Common myeloid progenitor, CD34-positive (primary cell): ENCODE results near the gene CSMD2.
A peak's percentile ranks its signal among the peaks of the same experiment; 100 is the strongest.

Experiments
- CTCF ChIA-PET: fragments of 350-600 bp; sonication (Branson Sonifier 250); formaldehyde crosslinking; loops from one replicate; lab custom pipeline; 2021; ENCODE audit warnings: antibody characterized with exemption; lab: Charles Lee
- POLR2A ChIA-PET: fragments of 350-600 bp; sonication (Branson Sonifier 250); formaldehyde crosslinking; loops from one replicate; lab custom pipeline; 2021; ENCODE audit warnings: antibody characterized with exemption; lab: Charles Lee
- DNase-seq, 3 donors: peaks; one replicate each; pipeline versions ENCODE4 v3.0.0 to v3.0.0-alpha.2; 2013
- H3K27ac ChIP-seq, 2 experiments: 1 replicate in 1 of 2; 2 replicates in 1 of 2; pipeline ENCODE4 v1.7.0; 2013; ENCODE audit warnings: inconsistent platforms in 2 of 2, low read length in 2 of 2, mild to moderate bottlenecking in 2 of 2, low read depth in 1 of 2, moderate library complexity in 1 of 2; ENCODE audit not compliant: severe bottlenecking in 2 of 2, insufficient read depth in 1 of 2, poor library complexity in 1 of 2
- H3K27me3 ChIP-seq, 5 experiments: replicated peaks in 2 of 5; 1 replicate in 3 of 5; 2 replicates in 2 of 5; pipeline versions ENCODE4 v1.6.1 to v1.7.0; 2013; ENCODE audit warnings: low read length in 4 of 5, mild to moderate bottlenecking in 2 of 5, moderate library complexity in 2 of 5, inconsistent platforms in 1 of 5; ENCODE audit not compliant: insufficient read depth in 5 of 5, control insufficient read depth in 4 of 5
- H3K36me3 ChIP-seq, 4 experiments: 1 replicate in 2 of 4; 2 replicates in 2 of 4; pipeline versions ENCODE4 v1.6.1 to v1.7.0; 2013; ENCODE audit warnings: low read length in 3 of 4, control low read depth in 1 of 4, mild to moderate bottlenecking in 1 of 4; ENCODE audit not compliant: control insufficient read depth in 4 of 4, insufficient read depth in 4 of 4
- H3K4me1 ChIP-seq, 4 experiments: 1 replicate in 3 of 4; 2 replicates in 1 of 4; pipeline versions ENCODE4 v1.6.1 to v1.7.1; 2013; ENCODE audit warnings: low read length in 3 of 4, mild to moderate bottlenecking in 3 of 4, control low read depth in 1 of 4, inconsistent platforms in 1 of 4, moderate library complexity in 1 of 4; ENCODE audit not compliant: control insufficient read depth in 4 of 4, insufficient read depth in 4 of 4; ENCODE audit errors: control extremely low read depth in 1 of 4
- H3K4me3 ChIP-seq, 7 experiments: 1 replicate in 4 of 7; 2 replicates in 3 of 7; pipeline versions ENCODE4 v1.5.1 to v1.7.0; 2013; ENCODE audit warnings: mild to moderate bottlenecking in 7 of 7, low read length in 6 of 7, moderate library complexity in 6 of 7, inconsistent platforms in 2 of 7, low read depth in 2 of 7, control low read depth in 1 of 7; ENCODE audit not compliant: insufficient read depth in 4 of 7, control insufficient read depth in 1 of 7; ENCODE audit errors: extremely low read depth in 1 of 7
- H3K9me3 ChIP-seq, 5 experiments: 1 replicate in 4 of 5; 2 replicates in 1 of 5; pipeline versions ENCODE4 v1.6.1 to v1.7.1; 2013; ENCODE audit warnings: low read length in 4 of 5, mild to moderate bottlenecking in 2 of 5, inconsistent platforms in 1 of 5, low read depth in 1 of 5, moderate library complexity in 1 of 5; ENCODE audit not compliant: control insufficient read depth in 4 of 5, insufficient read depth in 2 of 5; ENCODE audit errors: control extremely low read depth in 1 of 5
- WGBS: methylation state at CpG from one replicate; pipeline ENCODE4 v1.1.5; 2013; ENCODE audit not compliant: insufficient coverage; 5-methylcytosine and 5-hydroxymethylcytosine counted together

The CSMD2 gene

GRCh38 chr1:33637846-33638440 lies 527.1 kb downstream of the CSMD2 start:
- ChIA-PET POLR2A (no interaction called here), CTCF (interaction anchor here (0.6 to 1.0 kb wide), 2 partner anchors 1104 to 1109 kb away, joined by 5 read pairs; no protein-coding TSS in a partner anchor)
- 100% methylated on average over 7 of the region's 7 CpGs for WGBS
- Histone ChIP-seq H3K9me3 (no peaks in the 10 kb centered on the region), H3K27ac (no peak overlapping the region), H3K4me1 (peaks cover 0 to 3% (median 0%) of the 10 kb centered on the region in 4 experiments), H3K36me3 (no peaks in the 10 kb centered on the region), H3K27me3 (peaks cover 0 to 26% (median 13%) of the 10 kb centered on the region in 5 experiments), H3K4me3 (no peak overlapping the region)
- DNase-seq = no peak

GRCh38 chr1:33636209-33636608 lies 528.8 kb downstream of the CSMD2 start:
- DNase-seq = no peak
- H3K4me1 ChIP-seq = peaks cover 0 to 3% (median 0%) of the 10 kb centered on the region in 4 experiments
- 97% methylated on average over 13 of the region's 14 CpGs for WGBS
- H3K27me3 ChIP-seq = peaks cover 0 to 22% (median 12%) of the 10 kb centered on the region in 5 experiments
- H3K27ac ChIP-seq = no peak overlapping the region
- H3K9me3 ChIP-seq = no peaks in the 10 kb centered on the region
- ChIA-PET CTCF (interaction anchor here (1.3 kb wide), 1 partner anchor 22 kb away, joined by 3 read pairs; no protein-coding TSS in a partner anchor), POLR2A (no interaction called here)
- no peaks in the 10 kb centered on the region for H3K36me3 ChIP-seq
- no peak overlapping the region for H3K4me3 ChIP-seq

- whole genome bisulfite sequencing = 85% methylated on average over 7 of the region's 7 CpGs
- no peak for DNase-seq
- peaks cover 0 to 3% (median 0%) of the 10 kb centered on the region in 4 experiments for H3K4me1 ChIP-seq
- no peaks in the 10 kb centered on the region for H3K9me3 ChIP-seq
- POLR2A ChIA-PET = no interaction called here
- peaks cover 0 to 22% (median 12%) of the 10 kb centered on the region in 5 experiments for H3K27me3 ChIP-seq
- CTCF ChIA-PET = interaction anchor here (1.2 to 3.6 kb wide), 3 partner anchors 9 to 21 kb away, joined by 3 to 11 read pairs (median 3); no protein-coding TSS in a partner anchor
- no peak overlapping the region for H3K4me3 ChIP-seq
- H3K27ac ChIP-seq = no peak overlapping the region
- H3K36me3 ChIP-seq = no peaks in the 10 kb centered on the region
Observed at GRCh38 chr1:33635336-33636012, 529.6 kb downstream of the CSMD2 start.

GRCh38 chr1:33634806-33635205 lies 530.2 kb downstream of the CSMD2 start:
- CTCF ChIA-PET = interaction anchor here (0.6 to 3.6 kb wide), 7 partner anchors 10 to 1108 kb away, joined by 3 to 11 read pairs (median 3); no protein-coding TSS in a partner anchor
- DNase-seq = peak; percentile 29 to 54 (median 48)
- POLR2A ChIA-PET = interaction anchor here (0.7 kb wide), 1 partner anchor 1108 kb away, joined by 3 read pairs; no protein-coding TSS in a partner anchor
- H3K27ac ChIP-seq = no peak overlapping the region
- H3K27me3 ChIP-seq = peaks cover 0 to 22% (median 12%) of the 10 kb centered on the region in 5 experiments
- no peaks in the 10 kb centered on the region for H3K9me3 ChIP-seq
- no peak overlapping the region for H3K4me3 ChIP-seq
- no peaks in the 10 kb centered on the region for H3K36me3 ChIP-seq
- H3K4me1 ChIP-seq = peaks cover 0 to 3% (median 0%) of the 10 kb centered on the region in 4 experiments
- 16% methylated on average over 5 of the region's 9 CpGs for WGBS

GRCh38 chr1:33634143-33634542 lies 530.9 kb downstream of the CSMD2 start:
- WGBS = 84% methylated on average over 4 of the region's 5 CpGs

GRCh38 chr1:33633019-33633801 lies 531.8 kb downstream of the CSMD2 start:
- whole genome bisulfite sequencing = 37% methylated on average over 25 of the region's 29 CpGs
- DNase-seq = peak; percentile 87 to 95 (median 92)
- no peaks in the 10 kb centered on the region for H3K9me3 ChIP-seq
- no peak overlapping the region for H3K27ac ChIP-seq
- H3K4me3 ChIP-seq = no peak overlapping the region
- ChIA-PET POLR2A (no interaction called here), CTCF (interaction anchor here (0.9 to 3.6 kb wide), 13 partner anchors 9 to 1110 kb away, joined by 3 to 11 read pairs (median 5); no protein-coding TSS in a partner anchor)
- H3K27me3 ChIP-seq = peaks cover 0 to 21% (median 6%) of the 10 kb centered on the region in 5 experiments
- peaks cover 0 to 3% (median 0%) of the 10 kb centered on the region in 4 experiments for H3K4me1 ChIP-seq
- no peaks in the 10 kb centered on the region for H3K36me3 ChIP-seq

More at GRCh38 chr1:33634143-33634542, 530.9 kb downstream of the CSMD2 start:
- peaks cover 0 to 22% (median 12%) of the 10 kb centered on the region in 5 experiments for H3K27me3 ChIP-seq
- no peak overlapping the region for H3K27ac ChIP-seq
- POLR2A ChIA-PET = no interaction called here
- H3K36me3 ChIP-seq = no peaks in the 10 kb centered on the region
- H3K9me3 ChIP-seq = no peaks in the 10 kb centered on the region
- CTCF ChIA-PET = interaction anchor here (0.6 to 3.6 kb wide), 8 partner anchors 9 to 1108 kb away, joined by 3 to 11 read pairs (median 4); no protein-coding TSS in a partner anchor
- peaks cover 0 to 3% (median 0%) of the 10 kb centered on the region in 4 experiments for H3K4me1 ChIP-seq
- DNase-seq = no peak
- no peak overlapping the region for H3K4me3 ChIP-seq
